Stimulated activated CD8-positive, alpha-beta memory T cell treated with anti-CD3 and anti-CD28 coated beads, Interleukin-2, amount 100 ng/mL, for 48 hours (primary cell): ENCODE results near the gene KRTAP19-1.

ENCODE experiments used
- DNase-seq, 2 donors: peaks; one replicate each; pipeline ENCODE4 v3.0.0-alpha.2; 2020; ENCODE audit warnings: low read depth in 2 of 2

The KRTAP19-1 gene

DNA sequence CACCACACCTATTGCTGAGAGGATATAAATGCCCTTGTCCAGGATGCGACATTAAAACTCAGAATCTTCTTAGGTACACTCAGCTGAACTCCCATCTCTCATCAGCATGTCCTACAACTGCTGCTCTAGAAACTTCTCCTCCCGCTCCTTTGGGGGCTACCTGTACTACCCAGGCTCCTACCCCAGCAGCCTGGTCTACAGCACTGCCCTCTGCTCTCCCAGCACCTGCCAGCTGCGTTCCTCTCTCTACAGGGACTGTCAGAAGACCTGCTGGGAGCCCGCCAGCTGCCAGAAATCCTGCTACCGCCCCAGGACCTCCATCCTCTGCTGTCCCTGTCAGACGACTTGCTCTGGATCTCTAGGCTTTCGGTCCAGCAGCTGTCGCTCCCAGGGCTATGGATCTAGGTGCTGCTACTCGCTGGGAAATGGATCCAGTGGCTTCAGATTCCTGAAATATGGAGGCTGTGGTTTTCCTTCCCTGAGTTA lies 50.0 kb downstream of the KRTAP19-1 start, which contains the start of gene KRTAP13-4:
KRTAP13-4 (plus strand) TSS at position 51 of the 486 bp plus-strand sequence; CDS start at position 107, 56 bp downstream.
- no peak for DNase-seq
